RWPE2 (cell line): Measurements from ENCODE around the gene NCOA3.
A peak's percentile ranks its signal among the peaks of the same experiment; 100 is the strongest.

Experiments
- ATAC-seq: fragments of 200-7000 bp; cut with Tn5 transposase; 3 replicates; pipeline ENCODE4 v1.9.1; 2021; ENCODE audit warnings: low read depth
- DNase-seq: peaks from one replicate; pipeline ENCODE4 v3.0.0-alpha.2; 2020; ENCODE audit warnings: low spot score
- H3K27ac ChIP-seq: fragments of 450-650 bp; 2 replicates; pipeline ENCODE4 v1.5.1; 2017; ENCODE audit warnings: mild to moderate bottlenecking; ENCODE audit not compliant: poor library complexity, severe bottlenecking
- H3K27me3 ChIP-seq: fragments of 250-450 bp; sonication (Bioruptor Pico); 2 replicates; pipeline ENCODE4 v1.5.1; 2021; ENCODE audit warnings: mild to moderate bottlenecking, moderate library complexity; ENCODE audit not compliant: insufficient read depth, poor library complexity, severe bottlenecking
- H3K36me3 ChIP-seq: fragments of 250-450 bp; sonication (Bioruptor Pico); 2 replicates; pipeline ENCODE4 v1.5.1; 2020; ENCODE audit warnings: low read depth, mild to moderate bottlenecking, moderate library complexity
- H3K4me1 ChIP-seq: fragments of 250-450 bp; sonication (Bioruptor Pico); 2 replicates; pipeline ENCODE4 v1.5.1; 2021; ENCODE audit warnings: mild to moderate bottlenecking, moderate library complexity; ENCODE audit not compliant: insufficient read depth, poor library complexity, severe bottlenecking
- H3K4me3 ChIP-seq: fragments of 250-450 bp; sonication (Bioruptor Pico); 2 replicates; pipeline ENCODE4 v1.5.1; 2021; ENCODE audit warnings: mild to moderate bottlenecking, moderate library complexity; ENCODE audit not compliant: severe bottlenecking
- H3K9me3 ChIP-seq: fragments of 250-450 bp; sonication (Bioruptor Pico); 2 replicates; pipeline ENCODE4 v1.5.1; 2021; ENCODE audit warnings: mild to moderate bottlenecking, moderate library complexity; ENCODE audit not compliant: severe bottlenecking
- CTCF ChIP-seq: fragments of 450-650 bp; IDR thresholded peaks from one replicate; pipeline ENCODE4 v1.5.1; 2017; ENCODE audit warnings: mild to moderate bottlenecking, moderate library complexity; ENCODE audit not compliant: poor library complexity, severe bottlenecking

Gene NCOA3

GRCh38 chr20:47676219-47676721, 174.6 kb downstream of the NCOA3 start:
- Histone ChIP-seq H3K4me1 (no peaks in the 10 kb centered on the region), H3K9me3 (no peaks in the 10 kb centered on the region), H3K27me3 (no peaks in the 10 kb centered on the region), H3K4me3 (no peak overlapping the region), H3K36me3 (peaks cover 75% of the 10 kb centered on the region), H3K27ac (no peak overlapping the region)
- no peak for ATAC-seq
- TF ChIP-seq CTCF, result no peak
- no peak for DNase-seq

GRCh38 chr20:47676912-47677634, 175.4 kb downstream of the NCOA3 start:
- DNase-seq, result no peak
- H3K27ac ChIP-seq, result no peak overlapping the region
- no peak overlapping the region for H3K4me3 ChIP-seq
- no peak for TF ChIP-seq CTCF
- no peaks in the 10 kb centered on the region for H3K9me3 ChIP-seq
- no peaks in the 10 kb centered on the region for H3K27me3 ChIP-seq
- ATAC-seq, result no peak
- H3K36me3 ChIP-seq, result peaks cover 75% of the 10 kb centered on the region
- no peaks in the 10 kb centered on the region for H3K4me1 ChIP-seq

- no peaks in the 10 kb centered on the region for H3K9me3 ChIP-seq
- ATAC-seq (peak; percentile 82), DNase-seq (peak; percentile 88)
- no peak overlapping the region for H3K4me3 ChIP-seq
- H3K27ac ChIP-seq, result no peak overlapping the region
- H3K27me3 ChIP-seq, result no peaks in the 10 kb centered on the region
- H3K4me1 ChIP-seq, result no peaks in the 10 kb centered on the region
- H3K36me3 ChIP-seq, result peaks cover 75% of the 10 kb centered on the region
- TF ChIP-seq CTCF, result peak; percentile 100
Measured at GRCh38 chr20:47677635-47678453, 176.2 kb downstream of the NCOA3 start.

- no peak overlapping the region for H3K4me3 ChIP-seq
- ATAC-seq (no peak), DNase-seq (no peak)
- no peaks in the 10 kb centered on the region for H3K9me3 ChIP-seq
- H3K36me3 ChIP-seq, result peaks cover 75% of the 10 kb centered on the region
- H3K4me1 ChIP-seq, result no peaks in the 10 kb centered on the region
- TF ChIP-seq CTCF, result no peak
- no peaks in the 10 kb centered on the region for H3K27me3 ChIP-seq
- no peak overlapping the region for H3K27ac ChIP-seq
Measured at GRCh38 chr20:47678536-47678935, 176.8 kb downstream of the NCOA3 start.
